NCI-H510A (cell line): ENCODE data around the gene GABRR3.

Experiments
- DNase-seq: peaks from one replicate; lab custom pipeline; 2025; lab: John Stamatoyannopoulos, UW

Gene GABRR3

GRCh38 chr3:98035208-98035607 lies at the start of gene GABRR3:
GABRR3 (minus strand) TSS chr3:98035315; CDS start chr3:98034987, 328 bp downstream.
- no peak for DNase-seq

- no peak for DNase-seq
Measured at GRCh38 chr3:98073486-98073885, 38.4 kb upstream of the GABRR3 start.

DNA sequence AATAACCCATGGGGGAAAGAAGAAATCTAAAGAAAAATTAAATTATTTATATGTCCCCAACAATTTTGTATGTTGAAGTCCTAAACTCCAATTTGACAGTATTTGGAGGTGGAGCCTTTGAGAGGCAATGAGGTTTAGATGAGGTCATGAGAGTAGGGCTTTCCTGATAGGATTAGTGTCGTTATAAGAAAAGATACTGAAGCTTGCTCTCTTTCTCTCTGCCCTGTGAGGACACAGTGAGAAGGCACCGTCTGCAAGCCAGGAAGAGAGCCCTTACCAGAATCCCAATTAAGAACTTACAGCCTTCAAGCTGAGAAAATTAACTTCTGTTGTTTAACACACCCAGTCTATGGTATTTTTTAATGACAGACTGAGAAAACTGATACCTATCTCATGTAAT lies 35.7 kb upstream of the GABRR3 start:
- DNase-seq, result no peak

DNA sequence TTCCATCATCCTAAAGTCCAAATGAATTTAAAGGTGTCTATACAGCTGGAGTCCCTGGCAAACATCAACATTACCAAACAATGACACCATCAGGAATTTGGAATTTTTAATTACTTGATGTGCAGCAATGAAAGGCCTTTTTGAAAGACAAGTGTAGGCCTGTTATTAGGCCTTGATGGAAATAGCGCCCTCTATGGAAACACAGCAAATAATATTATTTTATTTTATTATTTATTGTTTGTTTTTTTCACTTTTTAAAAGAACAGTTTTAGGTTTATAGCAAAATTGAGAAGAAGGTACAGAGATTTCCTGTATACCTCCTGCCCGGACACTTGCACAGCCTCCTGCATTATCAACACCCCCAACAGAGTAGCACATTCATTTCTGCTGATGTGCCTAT lies 33.7 kb upstream of the GABRR3 start:
- no peak for DNase-seq

GRCh38 chr3:98058244-98058960 lies 23.3 kb upstream of the GABRR3 start:
- DNase-seq, result no peak

- DNase-seq, result no peak
Measured at GRCh38 chr3:98057631-98058030, 22.5 kb upstream of the GABRR3 start.

- no peak for DNase-seq
Measured at GRCh38 chr3:98056035-98056434, 20.9 kb upstream of the GABRR3 start.

DNA sequence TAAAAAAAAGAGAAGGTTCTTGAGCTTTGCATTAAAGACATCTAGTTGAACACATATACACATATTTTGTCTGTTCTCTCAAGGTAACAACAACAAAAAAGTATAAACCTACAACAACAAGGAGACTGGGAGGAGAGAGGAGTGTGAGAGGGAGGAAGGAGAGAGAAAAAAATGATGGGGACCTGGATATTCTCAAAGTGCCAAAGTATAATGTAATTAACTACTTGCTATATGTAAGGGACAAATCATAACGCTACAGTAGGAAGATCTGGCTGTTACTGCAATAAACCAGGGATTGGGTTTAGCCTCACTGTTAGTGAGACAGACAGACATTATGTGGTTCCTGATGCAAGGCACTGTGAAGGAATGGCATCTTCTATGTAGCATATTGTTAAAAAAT lies 14.2 kb upstream of the GABRR3 start:
- DNase-seq, result no peak

- no peak for DNase-seq
Measured at GRCh38 chr3:98048586-98048985, 13.5 kb upstream of the GABRR3 start.

- DNase-seq, result no peak
Measured at GRCh38 chr3:98041350-98041749, 6.2 kb upstream of the GABRR3 start.

DNA sequence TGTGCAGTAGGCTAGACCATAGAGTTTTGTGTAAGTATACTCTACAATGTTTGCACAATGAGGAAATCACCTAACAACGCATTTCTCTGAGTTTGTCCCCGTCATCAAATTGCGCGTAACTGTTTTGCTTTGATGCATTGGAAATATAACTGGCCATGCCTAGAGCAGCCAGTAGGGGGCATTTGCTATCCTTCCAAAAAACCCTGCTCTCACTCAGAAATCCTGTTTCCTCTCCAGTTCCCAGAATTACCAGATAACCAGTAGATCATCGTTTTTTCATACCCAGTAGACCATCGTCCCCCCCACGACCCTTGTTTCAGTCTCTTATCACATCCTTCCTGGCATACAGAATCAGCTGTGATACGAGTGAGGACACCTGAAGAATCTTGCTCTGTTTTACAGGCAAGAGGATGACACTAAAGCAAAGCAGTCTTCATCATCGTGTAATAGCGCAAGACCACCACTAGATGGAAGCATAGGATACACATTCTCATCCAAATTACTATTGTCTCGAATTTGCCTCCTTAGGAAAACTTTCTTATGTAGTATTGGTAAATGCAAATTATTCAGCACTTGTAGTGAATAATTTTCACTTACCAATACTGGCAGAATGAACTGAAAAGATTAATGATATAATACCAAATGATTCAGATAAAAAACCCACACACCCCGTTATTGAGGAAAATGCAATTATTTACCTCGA lies 4.4 kb upstream of the GABRR3 start:
- DNase-seq, result peak; percentile 31

- no peak for DNase-seq
Measured at GRCh38 chr3:98038876-98039275, 3.8 kb upstream of the GABRR3 start.

- DNase-seq, result no peak
Measured at GRCh38 chr3:98038286-98038685, 3.2 kb upstream of the GABRR3 start.

GRCh38 chr3:98034486-98034885 lies 629 bp downstream of the GABRR3 start:
- no peak for DNase-seq

GRCh38 chr3:98034036-98034435 lies 1.1 kb downstream of the GABRR3 start:
- DNase-seq, result no peak

GRCh38 chr3:98032904-98033303 lies 2.2 kb downstream of the GABRR3 start:
- no peak for DNase-seq

- no peak for DNase-seq
Measured at GRCh38 chr3:98032265-98032664, 2.9 kb downstream of the GABRR3 start.

GRCh38 chr3:98029083-98029482 lies 6.0 kb downstream of the GABRR3 start:
- DNase-seq, result no peak

DNA sequence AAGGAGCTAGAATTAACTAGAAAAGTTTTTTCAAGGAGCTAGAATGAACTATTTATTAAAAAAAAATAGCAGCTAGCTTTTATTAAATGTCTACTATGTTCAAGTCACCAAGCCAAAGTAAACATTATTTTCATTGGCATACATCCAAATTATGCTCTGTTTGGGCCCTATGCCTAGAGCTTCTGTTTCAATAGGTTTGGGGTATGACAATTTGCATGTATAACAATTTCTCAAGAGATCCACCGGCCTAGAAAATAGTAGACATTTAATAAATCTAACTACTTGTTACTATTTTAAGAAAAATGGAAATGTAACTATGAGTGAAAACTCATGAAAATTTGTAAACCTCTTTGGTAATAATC lies 8.0 kb downstream of the GABRR3 start:
- DNase-seq, result no peak

DNA sequence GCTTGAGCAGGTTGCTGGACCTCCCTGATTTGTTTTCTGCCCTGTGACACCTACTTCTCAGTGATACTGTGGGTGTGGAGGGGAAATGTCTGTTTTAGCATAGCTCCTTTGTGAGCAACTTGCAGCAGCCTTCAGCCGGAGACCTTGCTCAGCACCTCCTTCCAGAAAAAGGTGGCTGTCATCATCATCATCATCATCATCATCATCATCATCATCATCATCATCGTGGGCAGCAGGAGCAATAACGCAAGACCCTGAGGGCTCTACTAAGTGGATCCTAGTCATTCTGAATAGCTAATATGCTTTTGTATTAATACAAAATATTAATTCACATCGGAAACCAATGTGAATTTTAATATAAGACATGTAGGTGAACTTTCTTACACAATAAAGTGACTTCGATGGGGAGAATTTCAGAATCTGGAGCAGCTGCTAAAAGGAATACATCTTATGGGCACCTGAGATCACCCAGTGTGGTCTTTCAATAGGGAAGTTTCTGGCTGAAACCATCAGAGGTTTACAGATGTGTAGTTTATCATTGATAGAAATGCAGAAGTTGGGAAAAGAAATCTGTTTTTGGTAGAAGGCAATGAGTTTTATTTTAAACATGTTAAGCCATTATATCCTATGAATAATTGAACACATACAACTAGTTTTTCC lies 8.6 kb downstream of the GABRR3 start:
- DNase-seq, result no peak

DNA sequence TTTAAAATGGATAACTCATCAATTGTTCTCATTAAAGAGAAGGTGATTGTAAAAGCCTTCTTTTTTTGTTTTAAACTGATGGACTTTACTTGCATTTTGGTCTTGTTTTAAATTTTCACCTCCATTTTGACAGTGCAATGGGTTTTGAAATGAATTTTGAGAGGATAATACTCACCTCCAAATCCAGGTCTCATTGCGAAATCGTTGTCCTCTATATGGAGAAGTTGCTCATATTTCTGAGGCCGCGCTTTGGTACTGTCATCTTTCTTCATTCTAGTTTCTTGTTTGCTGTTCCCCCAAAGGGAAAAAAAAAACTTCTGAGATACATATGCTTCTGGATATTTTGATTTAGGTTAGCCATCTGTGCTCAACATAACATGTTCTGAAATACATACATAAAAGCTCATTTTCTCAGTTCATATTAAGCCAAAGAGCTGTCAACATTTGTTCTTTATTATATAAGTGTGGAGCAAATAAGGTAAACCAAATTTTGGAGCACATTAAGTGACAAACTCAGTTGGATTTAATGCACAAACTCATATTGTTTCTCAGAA lies 9.6 kb downstream of the GABRR3 start:
- no peak for DNase-seq

DNA sequence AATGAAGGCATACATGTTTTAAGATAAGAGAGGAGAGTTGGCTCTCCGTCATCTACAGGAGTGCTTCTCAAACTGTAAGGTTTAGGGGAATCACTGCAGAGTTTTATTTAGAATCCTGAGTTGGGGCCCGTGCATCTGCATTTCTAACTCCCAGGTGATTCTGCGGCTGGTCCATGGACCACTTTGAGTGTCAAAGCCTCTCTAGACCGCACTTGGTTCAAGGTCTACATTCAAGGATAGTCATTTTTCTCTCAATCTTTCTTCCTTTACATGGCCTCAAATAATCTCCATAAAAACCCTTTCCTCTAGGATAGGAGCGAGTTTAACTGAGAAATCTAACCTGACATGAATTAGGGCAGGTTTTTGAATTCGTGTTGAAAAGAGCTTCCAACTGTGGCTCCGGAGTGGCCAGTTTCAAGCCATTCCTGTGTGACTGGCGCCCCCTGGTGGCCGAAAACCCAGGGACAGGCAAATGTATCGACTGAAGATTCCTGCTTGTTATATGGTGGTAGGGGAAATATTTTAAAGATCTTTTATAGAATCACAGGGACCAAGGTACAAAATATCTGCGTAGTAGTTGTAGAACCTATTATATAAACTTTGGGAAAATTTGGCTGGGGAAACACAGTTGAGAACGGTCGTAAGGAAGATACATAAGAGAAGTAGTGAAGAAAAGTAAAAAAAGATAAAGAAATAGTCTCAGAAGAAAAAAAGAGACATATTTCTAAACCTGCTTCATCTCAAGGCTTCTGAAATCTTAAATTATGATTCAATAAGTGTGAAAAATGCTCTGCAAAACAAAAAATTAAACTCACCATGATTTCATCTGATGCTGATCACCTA lies 11.9 kb downstream of the GABRR3 start:
- DNase-seq, result peak; percentile 12
